SU-DHL-6 (cell line): ENCODE measurements around the gene DMD.

Experiments
- EZH2phosphoT487 ChIP-seq: fragments of 200-600 bp; sonication (generic), shearing (Covaris generic); conservative IDR thresholded peaks from 2 replicates; pipeline ENCODE4 v1.6.1; 2018; ENCODE audit warnings: mild to moderate bottlenecking, antibody characterized with exemption, low read length, moderate library complexity, mixed read lengths
- TF ChIP-seq, protein P1 (sequence below): fragments of 200-600 bp; sonication (generic); IDR thresholded peaks from one replicate; pipeline ENCODE4 v1.5.1; 2017; ENCODE audit warnings: antibody characterized with exemption, mild to moderate bottlenecking, low read length, moderate library complexity; ENCODE audit not compliant: insufficient read depth, poor library complexity, severe bottlenecking

DNA sequence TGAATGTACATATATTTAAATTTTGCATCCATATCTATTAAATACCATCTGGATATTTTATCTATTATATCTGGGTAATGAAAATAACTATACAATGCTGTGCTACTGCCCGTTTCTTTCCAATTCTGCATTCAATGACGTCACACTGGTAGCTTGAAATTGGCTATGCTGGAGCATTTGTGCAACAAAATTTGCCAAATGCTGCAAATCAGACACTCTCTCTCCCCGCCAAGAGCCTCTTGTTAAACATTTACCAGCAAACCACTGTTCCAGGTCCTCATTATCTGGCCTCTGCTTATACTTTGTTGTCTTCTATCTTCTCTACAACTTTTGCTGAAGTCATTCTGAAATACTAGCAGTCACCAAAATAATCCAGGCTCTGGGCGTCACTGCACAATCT is 1201.1 kb downstream of the DMD start:
- no peak for TF ChIP-seq EZH2phosphoT487
- TF ChIP-seq, protein P1, sequence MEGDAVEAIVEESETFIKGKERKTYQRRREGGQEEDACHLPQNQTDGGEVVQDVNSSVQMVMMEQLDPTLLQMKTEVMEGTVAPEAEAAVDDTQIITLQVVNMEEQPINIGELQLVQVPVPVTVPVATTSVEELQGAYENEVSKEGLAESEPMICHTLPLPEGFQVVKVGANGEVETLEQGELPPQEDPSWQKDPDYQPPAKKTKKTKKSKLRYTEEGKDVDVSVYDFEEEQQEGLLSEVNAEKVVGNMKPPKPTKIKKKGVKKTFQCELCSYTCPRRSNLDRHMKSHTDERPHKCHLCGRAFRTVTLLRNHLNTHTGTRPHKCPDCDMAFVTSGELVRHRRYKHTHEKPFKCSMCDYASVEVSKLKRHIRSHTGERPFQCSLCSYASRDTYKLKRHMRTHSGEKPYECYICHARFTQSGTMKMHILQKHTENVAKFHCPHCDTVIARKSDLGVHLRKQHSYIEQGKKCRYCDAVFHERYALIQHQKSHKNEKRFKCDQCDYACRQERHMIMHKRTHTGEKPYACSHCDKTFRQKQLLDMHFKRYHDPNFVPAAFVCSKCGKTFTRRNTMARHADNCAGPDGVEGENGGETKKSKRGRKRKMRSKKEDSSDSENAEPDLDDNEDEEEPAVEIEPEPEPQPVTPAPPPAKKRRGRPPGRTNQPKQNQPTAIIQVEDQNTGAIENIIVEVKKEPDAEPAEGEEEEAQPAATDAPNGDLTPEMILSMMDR, result no peak
